Measurements from ENCODE around the gene RFXANK.

GRCh38 chr19:19232261-19232721 is 40.2 kb downstream of the RFXANK start:
- no peak for TF ChIP-seq CTCF (IDR thresholded peaks at IDR 0.05)
- no peak for TF ChIP-seq POLR2AphosphoS5 (IDR thresholded peaks at IDR 0.05)
- TF ChIP-seq POLR2A (IDR thresholded peaks at IDR 0.05): no peak
- no peak for TF ChIP-seq EP300 (IDR thresholded peaks at IDR 0.05)

Measured in gastroesophageal sphincter (tissue), 3 donors.